NCI-H2171 treated with DMSO at 0.1 percent for 48 hours (cell line): ENCODE data around the gene PPM1D.
"Not testable (repeated sequence)": the region's sequence is repeated elsewhere in the genome, so short reads cannot be mapped to it uniquely, and the experiment has no call there.

Source experiments
- DNase-seq: peaks from one replicate; lab custom pipeline; 2025; lab: John Stamatoyannopoulos, UW

Gene PPM1D

DNA sequence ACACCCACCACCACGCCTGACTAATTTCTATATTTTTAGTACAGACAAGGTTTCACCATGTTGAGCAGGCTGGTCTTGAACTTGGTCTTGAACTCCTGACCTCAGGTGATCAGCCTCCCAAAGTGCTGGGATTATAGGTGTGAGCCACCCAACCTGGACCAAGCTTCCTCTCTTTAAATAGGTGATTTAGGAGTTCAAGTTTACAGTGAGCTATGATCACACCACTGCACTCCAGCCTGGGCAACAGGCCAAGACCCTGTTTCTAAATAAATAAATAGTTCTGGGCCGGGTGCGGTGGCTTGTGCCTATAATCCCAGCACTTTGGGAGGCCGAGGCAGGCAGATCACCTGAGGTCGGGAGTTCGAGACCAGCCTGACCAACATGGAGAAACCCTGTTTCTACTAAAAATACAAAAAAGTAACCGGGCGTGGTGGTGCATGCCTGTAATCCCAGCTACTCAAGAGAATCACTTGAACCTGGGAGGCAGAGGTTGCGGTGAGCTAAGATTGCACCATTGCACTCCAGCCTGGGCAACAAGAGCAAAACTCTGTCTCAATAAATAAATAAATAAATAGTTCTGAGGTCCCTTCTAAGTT is 6.5 kb upstream of the PPM1D start:
- peak; percentile 43 for DNase-seq

DNA sequence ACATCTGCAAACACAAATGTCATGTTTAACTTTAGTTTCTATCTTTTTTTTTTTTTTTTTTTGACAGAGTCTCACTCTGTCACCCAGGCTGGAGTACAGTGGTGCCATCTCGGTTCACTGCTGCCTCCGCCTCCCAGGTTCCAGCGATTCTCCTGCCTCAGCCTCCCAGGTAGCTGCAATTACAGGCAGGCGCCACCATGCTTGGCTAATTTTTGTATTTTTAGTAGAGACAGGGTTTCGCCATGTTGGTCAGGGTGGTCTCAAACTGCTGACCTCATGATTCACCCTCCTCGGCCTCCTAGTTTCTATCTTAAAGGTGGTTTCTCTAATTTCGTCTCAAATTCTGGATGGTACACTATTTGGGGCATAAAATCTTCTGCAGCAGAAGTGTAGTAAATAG is 5.8 kb upstream of the PPM1D start:
- not testable (repeated sequence) for DNase-seq

DNA sequence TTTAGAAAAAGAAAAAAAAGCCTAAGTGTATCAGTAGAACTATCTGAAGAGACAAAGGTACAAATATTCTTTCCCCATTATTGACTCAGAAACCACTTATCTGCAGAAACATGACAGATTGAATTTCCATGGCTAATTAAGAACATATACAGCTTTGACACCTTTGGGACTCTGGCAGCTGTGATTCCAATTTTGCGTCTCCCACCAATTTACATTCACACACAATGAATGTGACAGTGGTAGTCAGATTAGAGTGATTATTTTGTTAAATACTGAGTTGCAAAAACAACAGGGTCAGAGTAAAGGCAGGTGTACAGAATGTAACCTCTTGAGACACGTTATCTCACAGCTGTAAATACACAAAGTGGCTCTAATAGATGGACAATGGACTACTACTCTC is 5.3 kb upstream of the PPM1D start:
- peak; percentile 96 for DNase-seq

DNA sequence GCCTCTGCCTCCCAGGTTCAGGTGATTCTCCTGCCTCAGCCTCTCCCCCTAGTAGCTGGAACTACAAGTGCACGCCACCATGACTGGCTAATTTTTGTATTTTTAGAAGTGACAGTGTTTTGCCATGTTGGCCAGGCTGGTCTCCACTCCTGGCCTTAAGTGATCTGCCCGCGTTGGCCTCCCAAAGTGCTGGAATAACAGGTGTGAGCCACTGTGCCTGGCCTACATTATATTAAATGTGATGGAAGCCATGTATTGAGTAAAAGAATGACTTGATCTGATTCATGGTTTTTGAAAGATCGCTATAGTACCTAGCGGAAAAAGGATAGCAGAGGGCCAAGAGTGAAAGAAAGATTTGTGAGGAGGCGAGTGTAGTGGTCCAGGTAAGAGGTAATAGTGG is 2.7 kb upstream of the PPM1D start:
- DNase-seq: no peak

DNA sequence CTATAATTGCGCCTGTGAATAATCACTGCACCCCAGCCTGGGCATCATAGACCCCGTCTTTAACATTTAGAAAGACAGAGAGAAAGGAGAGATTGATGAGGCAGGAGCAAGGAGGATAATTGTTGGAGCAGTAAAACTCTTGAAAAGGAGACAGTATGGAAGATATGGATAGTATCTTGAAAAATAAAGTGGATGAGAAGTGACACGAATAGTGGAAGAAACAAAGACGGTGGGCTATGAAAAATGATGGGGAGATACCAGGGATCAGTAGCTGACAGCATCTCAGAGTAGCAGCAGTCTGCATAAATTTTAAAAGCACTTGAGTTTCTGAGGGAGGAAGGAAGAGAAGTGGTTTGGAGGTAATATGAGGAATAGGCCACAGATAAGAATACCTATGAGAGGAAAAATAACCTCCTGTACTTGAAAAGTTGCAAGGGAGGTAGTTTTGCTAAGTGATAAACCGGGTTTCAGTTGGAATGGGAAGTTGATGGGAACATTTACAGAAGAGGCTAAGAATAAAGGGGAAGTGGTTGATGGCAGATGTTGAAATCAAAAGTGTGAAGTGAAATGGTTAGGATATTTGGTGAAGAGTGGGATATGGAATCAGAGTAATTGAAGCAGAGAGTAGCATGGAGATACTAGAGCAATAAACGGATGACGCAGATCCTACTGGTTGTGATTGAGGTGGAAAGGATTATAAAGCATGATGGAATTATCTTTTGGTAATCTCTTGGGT is 1.8 kb upstream of the PPM1D start:
- DNase-seq: peak; percentile 31

DNA sequence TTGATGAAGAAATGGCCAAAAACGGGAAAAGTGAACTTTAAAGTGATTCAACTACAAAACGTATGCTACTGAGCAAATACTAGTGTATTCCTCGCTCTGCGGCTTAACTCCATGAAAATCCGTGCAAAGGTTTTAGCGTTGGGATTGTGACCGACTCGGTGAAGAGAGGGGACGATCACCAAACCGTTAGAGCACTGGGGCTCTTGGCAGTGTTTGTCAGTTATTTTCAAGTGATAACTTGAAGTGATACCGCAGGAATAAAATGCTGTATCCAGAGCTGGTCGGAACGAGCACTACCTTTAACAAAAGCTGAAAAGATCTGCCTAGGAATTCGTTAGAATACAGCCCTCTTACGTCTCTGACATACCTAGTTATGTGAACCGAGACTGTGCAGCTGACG is 773 bp upstream of the PPM1D start:
- DNase-seq: peak; percentile 60

DNA sequence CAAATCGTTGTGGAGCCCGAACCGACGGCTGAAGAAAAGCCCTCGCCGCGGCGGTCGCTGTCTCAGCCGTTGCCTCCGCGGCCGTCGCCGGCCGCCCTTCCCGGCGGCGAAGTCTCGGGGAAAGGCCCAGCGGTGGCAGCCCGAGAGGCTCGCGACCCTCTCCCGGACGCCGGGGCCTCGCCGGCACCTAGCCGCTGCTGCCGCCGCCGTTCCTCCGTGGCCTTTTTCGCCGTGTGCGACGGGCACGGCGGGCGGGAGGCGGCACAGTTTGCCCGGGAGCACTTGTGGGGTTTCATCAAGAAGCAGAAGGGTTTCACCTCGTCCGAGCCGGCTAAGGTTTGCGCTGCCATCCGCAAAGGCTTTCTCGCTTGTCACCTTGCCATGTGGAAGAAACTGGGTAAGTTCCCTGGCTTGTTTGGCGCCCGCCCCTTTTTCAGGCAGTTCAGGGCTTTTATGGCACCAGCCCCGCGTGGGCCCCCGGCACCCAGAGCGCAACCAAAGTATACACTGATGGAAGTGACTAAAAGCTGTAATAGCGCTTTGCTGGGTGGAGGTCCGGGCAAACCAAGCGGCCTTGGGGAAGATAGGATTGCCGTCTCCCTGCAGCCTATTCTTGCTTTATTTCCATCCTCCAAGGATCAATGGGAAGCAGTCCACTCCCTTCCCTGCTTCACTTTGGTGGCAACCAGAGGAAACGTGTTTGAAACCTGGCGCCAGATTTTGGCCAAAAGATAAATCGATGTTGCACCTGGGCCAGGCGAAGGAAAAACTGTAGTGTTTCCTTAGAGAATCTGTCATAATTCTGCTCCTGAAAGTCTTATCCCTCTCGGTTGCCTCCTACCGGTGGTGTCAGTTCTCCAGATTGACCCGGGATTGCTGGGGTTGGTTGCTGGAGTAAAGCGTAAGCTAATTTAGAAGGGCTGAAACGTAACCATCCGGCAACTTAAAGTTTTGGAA is 775 bp downstream of the PPM1D start:
- DNase-seq: peak; percentile 81

DNA sequence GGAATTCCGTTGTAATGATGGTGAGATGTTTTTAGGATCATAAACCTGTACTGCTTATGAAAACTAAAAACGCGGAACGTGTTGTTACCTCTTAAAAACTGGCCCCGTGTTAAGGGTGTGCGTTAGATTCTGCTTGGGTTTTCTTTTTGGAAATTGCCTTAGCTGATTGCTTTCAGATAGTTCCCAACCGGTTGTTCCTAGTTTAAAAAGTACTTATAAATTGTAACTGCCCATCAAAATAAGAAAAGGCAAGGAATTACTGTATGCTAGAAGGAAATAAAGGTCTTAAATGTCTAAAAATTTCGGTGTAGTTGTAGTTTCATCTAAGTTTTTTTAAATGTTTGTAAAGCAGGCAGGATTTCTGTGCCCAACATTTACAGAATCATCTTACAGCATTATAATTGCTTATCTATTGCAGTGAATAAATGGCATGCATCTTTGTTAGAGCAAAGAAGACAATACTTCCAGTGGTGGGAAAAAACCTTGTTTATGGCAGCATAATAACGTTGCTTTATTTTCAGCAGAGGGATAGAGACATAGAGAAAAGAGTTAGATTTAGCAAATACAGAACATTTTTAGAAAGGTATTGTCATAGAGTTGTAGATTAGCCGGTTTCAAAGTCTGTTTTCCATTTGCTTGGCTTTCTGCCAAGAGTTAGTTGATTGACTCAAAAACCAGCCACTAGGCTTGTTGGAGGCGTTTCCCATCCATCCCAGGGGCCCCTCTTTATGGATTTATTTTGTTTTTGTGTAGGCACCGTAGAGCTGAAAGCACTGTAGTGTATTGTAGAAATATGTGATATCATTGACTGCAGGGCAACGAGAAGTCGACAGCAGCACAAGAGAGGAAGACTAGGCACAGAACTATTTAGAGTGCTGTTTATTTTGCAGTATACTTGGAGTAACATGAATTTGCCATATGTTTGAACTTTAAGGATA is 1.7 kb downstream of the PPM1D start:
- peak; percentile 67 for DNase-seq

DNA sequence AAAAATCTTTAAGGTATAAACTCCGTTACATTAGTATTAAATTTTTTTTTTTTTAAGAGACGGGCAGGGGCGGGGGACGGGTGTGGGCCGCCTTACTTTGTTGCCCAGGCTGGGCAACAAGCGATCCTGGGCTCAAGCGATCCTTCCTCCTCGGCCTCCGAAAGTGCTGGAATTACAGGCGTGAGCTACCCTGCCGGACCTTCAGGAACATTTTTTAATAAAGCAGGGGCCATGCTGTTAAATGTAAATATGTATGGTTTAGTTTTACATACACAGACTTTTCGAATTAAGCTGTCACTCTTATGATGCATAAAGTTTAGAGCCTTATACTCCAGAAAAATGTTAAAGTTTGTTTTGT is 2.4 kb downstream of the PPM1D start:
- DNase-seq: no peak

DNA sequence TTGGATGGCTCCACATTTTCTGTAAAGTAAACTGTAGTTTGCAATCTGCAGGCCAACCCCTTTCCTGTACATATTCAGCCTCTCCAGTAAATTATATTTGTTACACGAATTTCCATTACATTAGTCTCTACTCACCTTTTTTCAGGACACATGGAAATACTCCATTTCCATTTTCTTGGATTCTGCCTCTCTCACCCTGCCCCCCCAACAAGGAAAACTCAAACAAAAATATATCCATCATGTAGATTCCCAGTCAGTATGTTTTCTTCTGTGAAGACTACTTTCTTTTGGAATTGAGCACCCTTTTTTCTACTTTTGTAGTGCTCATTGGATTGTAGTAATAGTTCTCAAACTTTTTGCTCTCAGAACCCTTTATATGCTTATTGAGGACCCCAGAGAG is 2.9 kb downstream of the PPM1D start:
- no peak for DNase-seq

DNA sequence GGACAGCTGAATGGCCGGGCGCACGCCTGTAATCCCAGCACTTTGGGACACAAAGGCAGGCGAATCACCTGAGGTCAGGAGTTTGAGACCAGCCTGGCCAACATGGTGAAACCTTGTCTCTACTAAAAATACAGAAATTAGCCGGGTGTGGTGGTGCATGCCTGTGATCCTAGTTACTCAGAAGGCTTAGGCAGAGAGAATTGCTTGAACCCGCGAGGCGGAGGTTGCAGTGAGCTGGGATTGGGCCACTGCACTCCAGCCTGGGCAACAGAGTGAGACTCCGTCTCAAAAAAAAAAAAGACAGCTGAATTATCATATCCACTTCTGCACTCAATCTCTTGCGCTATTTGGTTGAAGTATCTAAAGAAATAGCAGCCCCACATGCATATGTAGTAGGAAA is 3.5 kb downstream of the PPM1D start:
- not testable (repeated sequence) for DNase-seq

DNA sequence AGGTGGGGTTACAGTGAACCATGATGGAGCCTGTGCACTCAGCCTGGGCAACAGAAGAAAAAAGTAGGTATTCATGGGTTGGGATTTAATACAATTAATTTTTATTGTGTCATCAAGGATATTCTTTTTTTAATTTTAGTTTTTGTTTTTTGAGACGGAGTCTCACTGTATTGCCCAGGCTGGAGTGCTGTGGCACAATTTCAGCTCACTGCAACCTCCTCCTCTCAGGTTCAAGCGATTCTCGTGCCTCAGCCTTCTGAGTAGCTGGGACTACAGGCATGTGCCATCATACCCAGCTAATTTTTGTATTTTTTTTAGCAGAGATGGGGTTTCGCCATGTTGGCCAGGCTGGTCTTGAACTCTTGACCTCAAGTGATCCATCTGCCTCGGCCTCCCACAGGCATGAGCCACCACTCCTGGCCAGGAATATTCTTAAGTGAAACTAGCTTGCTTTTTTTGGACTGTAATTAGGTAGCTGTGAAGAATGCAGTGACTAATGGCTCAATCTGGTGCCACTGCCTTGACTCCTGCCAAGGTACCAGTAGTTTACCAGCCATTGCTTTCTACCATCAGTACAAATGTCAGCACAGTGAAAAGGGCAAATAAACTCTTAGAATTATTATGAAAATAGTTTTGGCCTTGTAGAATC is 4.8 kb downstream of the PPM1D start:
- DNase-seq: peak; percentile 30

DNA sequence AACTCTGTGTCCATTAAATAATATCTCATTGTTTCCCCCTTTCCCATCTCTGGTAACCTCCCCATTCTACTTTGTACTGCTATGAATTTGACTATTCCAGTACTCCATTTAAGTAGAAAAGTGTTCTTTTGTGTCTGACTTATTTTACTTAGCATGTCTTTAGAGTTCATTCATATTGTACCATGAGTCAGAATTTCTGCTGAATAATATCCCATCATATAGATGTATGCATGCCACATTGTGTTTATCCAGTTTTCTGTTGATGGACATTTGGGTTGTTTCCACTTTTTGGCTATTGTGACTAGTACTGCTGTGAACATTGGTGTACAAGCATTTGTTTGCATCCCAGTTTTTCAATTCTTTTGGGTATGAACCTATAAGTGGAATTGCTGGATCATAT is 6.0 kb downstream of the PPM1D start:
- no peak for DNase-seq

DNA sequence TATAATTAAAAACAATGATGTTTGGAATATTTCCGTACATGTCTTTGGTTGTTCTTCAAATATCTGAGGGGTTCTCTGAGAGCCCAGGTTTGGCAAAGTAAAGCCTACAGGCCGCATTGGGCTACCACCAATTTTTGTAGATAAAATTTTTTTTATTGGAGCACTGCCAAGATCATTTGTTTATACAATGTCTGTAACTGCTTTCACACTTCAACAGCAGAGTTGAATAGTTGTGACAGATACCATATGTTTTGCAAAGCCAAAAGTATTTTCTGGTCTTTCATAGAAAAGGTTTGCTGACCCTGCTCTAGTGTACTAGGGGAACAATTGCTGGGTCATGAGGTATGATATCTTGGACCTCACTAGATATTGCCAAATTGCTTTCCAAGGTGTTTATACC is 10.5 kb downstream of the PPM1D start:
- DNase-seq: peak; percentile 34

DNA sequence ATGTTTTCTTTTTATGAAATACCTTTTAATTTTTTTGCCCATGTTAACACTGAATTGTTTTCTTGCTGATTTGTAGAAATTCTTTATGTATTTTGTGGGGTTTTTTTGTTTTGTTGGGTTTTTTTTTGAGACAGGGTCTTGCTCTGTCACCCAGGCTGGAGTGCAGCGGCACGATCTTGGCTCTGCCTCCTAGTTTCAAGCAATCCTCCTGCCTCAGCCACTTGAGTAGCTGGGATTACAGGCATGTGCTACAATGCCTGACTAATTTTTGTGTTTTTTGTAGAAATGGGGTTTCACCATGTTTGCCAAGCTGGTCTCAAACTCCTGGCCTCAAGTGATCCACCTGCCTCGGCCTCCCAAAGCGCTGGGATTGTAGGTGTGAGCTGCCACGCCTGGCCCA is 11.3 kb downstream of the PPM1D start:
- not testable (repeated sequence) for DNase-seq

DNA sequence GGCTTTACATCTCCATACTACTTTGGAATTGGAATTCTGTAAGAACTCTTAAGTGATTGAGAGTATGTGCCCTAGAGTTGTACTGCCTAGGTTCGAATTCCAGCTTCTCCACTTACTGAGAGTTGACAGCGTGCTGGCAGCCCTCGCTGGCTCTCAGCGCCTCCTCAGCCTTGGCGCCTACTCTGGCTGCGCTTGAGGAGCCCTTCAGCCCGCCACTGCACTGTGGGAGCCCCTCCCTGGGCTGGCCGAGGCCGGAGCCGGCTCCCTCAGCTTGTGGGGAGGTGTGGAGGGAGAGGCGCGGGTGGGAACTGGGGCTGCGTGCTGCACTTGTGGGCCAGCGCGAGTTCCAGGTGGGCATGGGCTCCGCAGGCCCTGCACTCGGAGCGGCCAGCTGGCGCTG is 13.3 kb downstream of the PPM1D start:
- no peak for DNase-seq

DNA sequence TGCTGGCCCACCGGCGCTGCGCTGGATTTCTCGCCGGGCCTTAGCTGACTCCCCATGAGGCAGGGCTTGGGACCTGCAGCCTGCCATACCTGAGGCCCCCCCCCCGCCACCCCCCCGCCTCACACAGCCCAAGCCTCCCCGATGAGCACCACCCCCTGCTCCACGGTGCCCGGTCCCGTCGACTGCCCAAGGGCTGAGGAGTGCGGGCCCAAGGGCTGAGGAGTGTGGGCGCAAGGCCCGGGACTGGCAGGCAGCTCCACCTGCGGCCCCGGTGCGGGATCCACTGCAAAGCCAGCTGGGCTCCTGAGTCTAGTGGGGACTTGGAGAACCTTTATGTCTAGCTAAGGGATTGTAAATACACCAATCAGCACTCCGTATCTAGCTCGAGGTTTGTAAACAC is 13.8 kb downstream of the PPM1D start:
- not testable (repeated sequence) for DNase-seq

DNA sequence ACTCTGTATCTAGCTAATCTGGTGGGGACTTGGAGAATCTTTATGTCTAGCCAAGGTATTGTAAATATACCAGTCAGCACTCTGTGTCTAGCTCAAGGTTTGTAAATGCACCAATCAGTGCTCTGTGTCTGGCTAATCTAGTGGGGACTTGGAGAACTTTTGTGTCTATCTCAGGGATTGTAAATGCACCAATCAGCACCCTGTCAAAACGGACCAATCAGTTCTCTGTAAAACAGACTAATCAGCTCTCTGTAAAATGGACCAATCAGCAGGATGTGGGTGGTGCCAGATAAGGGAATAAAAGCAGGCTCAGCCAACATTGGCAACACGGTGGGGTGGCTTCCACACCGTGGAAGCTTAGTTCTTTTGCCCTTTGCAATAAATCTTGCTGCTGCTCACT is 14.3 kb downstream of the PPM1D start:
- not testable (repeated sequence) for DNase-seq

DNA sequence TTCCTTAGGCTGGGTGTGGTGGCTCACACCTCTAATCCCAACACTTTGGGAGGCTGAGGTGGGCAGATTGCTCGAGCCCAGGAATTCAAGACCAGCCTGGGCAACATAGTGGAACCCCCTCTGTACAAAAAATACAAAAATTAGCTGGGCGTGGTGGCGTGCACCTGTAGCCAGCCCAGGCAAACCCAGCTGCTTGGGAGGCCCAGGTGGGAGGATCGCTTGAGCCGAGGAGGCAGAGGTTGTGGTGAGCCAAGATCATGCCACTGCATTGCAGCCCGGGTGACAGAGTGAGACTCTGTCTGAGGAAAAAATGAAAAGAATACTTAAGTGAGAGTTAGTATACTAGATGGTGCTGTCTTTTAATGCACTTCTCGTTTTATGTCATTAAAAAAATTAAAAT is 15.1 kb downstream of the PPM1D start:
- no peak for DNase-seq

DNA sequence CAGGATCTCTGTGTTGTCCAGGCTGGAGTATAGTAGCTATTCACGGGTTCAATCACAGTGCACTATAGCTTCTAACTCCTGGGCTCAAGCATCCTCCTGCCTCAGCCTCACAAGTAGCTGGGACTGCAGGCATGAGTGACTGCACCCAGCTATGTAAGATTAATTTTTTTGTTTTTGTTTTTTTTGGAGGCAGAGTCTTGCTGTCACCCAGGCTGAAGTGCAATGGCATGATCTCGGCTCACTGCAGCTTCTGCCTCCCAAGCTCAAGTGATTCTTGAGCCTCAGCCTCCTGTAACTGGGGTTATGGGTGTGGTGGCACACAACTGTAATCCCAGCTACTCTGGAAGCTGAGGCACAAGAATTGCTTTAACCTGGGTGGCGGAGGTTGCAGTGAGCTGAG is 15.8 kb downstream of the PPM1D start:
- no peak for DNase-seq

DNA sequence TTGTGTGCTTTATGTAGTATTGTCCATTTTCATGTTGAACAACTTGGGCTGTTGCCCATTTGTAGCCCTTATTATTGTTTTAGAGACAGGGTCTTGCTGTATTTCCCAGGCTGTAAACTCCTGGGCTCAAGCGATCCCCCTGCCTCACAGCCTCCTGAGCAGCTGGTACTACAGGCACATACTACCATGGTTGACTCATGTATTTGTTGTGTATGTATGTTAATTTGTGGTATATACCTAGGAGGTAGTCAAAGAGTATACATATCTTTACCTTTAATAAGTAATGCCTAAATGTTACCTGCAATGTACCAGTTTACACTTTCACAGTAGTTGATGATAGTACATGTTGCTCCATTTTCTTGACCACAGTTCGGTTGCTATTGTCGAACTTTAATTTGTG is 18.1 kb downstream of the PPM1D start:
- no peak for DNase-seq
